GM18511 (cell line): Measurements from ENCODE around the gene BTNL2.
"Not testable (repeated sequence)": the region's sequence is repeated elsewhere in the genome, so short reads cannot be mapped to it uniquely, and the experiment has no call there.

ENCODE experiments used
- ATAC-seq: cut with Tn5 transposase; IDR thresholded peaks from one replicate; pipeline ENCODE4 v1.9.1; 2021; ENCODE audit warnings: mild to moderate bottlenecking, moderate library complexity; ENCODE audit not compliant: unreplicated experiment

Gene BTNL2

GRCh38 chr6:32406857-32407256 lies at the start of gene BTNL2:
Gene BTNL2 (minus strand): TSS chr6:32407181. CDS start chr6:32407123, 58 bp downstream.
- ATAC-seq: no peak

GRCh38 chr6:32449088-32449736 lies 42.2 kb upstream of the BTNL2 start:
- no peak for ATAC-seq

- ATAC-seq: no peak
These were observed 41.0 kb upstream of the BTNL2 start for GRCh38 chr6:32447932-32448331.

DNA sequence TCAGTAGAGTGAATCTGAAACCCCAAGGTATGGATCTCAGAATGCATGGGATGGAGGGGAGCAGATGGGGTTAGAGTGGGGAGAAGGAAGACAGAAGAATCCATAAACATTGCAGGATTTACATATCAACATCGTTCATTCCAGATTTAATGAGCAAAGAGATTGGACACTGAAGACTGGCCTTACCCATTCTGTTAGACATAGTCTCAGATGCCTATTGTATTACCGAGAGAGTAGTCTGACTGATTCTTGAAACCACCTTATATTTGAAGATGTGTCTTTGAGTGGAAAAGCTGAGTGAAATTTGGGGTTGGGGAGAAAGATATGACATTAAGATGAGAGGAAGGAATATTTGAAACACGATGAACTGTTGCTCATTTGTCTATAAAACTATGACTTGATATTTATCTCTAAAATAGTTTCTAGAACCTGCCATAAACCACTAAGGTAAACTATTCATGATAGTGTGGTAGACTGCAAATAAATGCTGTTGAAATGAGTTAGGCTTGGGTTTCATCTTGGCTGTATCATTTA lies 38.4 kb upstream of the BTNL2 start:
- no peak for ATAC-seq

- ATAC-seq: no peak
These were observed 37.5 kb upstream of the BTNL2 start for GRCh38 chr6:32444433-32444832.

DNA sequence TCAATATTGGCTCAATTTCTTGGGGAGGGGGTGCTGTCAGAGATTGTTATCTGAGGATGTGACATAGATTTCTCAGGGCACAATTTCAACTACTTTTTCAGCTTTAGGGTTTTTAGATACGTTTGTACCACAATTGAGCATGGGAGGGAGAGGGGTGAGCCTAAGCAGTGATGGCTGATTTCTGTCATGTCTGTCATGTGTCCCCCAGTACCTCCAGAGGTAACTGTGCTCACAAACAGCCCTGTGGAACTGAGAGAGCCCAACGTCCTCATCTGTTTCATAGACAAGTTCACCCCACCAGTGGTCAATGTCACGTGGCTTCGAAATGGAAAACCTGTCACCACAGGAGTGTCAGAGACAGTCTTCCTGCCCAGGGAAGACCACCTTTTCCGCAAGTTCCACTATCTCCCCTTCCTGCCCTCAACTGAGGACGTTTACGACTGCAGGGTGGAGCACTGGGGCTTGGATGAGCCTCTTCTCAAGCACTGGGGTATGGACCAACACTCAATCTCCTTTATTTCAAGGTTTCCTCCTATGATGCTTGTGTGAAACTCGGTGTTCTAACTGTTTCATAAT lies 36.1 kb upstream of the BTNL2 start:
- ATAC-seq: no peak

DNA sequence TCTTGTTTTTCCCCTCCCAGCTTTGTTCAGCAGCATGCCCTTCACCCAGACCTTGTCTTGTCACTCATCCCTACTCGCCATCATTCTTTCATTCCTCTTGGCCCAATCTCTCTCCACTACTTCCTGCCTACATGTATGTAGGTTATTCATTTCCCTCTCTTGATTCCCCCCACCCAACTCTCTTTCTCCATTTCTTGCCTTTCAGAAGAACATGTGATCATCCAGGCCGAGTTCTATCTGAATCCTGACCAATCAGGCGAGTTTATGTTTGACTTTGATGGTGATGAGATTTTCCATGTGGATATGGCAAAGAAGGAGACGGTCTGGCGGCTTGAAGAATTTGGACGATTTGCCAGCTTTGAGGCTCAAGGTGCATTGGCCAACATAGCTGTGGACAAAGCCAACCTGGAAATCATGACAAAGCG lies 35.3 kb upstream of the BTNL2 start:
- no peak for ATAC-seq

GRCh38 chr6:32439602-32440214 lies 32.7 kb upstream of the BTNL2 start, which contains the start of gene HLA-DRA:
Gene HLA-DRA (plus strand): TSS chr6:32439887. CDS start chr6:32439951, 64 bp downstream.
- peak; percentile 77 for ATAC-seq

GRCh38 chr6:32439139-32439538 lies 32.2 kb upstream of the BTNL2 start:
- no peak for ATAC-seq

- ATAC-seq: peak; percentile 64
These were observed 30.2 kb upstream of the BTNL2 start for GRCh38 chr6:32436995-32437836.

DNA sequence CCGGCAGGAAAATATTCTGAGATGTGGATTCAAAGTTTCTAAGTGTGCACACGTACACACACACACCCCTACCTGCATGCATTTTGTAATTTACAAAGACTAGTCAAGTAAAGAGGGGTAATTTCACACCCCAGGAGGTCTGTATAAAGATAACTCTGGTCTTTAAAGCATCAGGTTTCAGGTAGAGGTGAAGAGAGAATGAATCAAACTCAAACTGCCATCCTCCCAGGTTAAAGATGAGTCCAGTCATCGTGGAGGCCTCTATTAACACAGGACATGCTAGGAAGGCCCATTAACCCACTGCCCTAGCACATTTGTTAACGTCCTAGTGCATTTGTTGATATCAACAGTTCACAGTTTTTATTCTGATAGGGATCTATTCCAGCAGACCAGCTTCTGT lies 29.2 kb upstream of the BTNL2 start:
- no peak for ATAC-seq

- not testable (repeated sequence) for ATAC-seq
These were observed 27.0 kb upstream of the BTNL2 start for GRCh38 chr6:32433950-32434349.

DNA sequence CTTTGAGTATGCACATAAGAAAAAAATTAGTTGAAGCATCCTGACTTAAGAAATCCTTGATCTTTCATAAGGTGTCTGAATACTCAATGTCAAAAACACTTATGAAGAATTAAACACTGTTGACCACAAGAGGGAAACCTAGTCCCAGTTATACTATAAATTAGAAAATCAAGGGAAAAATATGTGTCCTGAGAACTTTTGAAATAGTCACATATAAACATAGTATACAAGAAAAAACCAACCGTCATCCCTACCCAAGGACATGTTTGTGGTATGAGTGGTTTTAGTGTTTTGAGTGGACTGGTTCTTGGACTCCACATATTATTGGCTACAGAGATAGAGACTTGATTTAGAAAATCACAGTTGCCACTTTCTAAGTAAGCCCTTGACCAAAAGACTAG lies 25.1 kb upstream of the BTNL2 start:
- ATAC-seq: no peak

- no peak for ATAC-seq
These were observed 24.2 kb upstream of the BTNL2 start for GRCh38 chr6:32431142-32431541.

GRCh38 chr6:32430179-32430578 lies 23.2 kb upstream of the BTNL2 start:
- ATAC-seq: no peak

DNA sequence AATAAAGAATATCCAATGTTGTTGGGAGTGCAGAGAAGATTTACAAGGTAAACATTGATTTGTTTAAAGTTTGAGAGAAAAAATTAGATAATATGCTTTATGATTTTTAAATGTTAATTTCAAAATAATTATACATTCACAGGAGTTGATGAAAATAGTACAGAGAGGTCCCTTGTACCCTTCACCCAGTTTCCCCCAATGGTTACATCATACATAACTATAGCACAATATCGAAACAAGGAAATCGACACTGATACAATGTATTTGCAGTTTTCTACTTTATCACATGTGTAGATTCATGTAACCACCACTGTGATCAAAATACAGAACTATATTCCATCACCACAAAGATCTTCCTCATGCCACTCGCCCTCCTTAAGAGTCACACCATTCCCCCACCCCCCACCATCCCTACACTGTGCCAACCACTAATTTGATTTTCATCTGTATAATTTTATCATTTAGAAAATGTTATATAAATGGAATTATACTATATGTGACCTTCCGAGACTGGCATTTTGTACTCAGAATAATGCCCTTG lies 21.0 kb upstream of the BTNL2 start:
- ATAC-seq: no peak

- no peak for ATAC-seq
These were observed 20.2 kb upstream of the BTNL2 start for GRCh38 chr6:32427218-32427617.

GRCh38 chr6:32426338-32426737 lies 19.4 kb upstream of the BTNL2 start:
- no peak for ATAC-seq

GRCh38 chr6:32424589-32425300 lies 17.8 kb upstream of the BTNL2 start:
- no peak for ATAC-seq

DNA sequence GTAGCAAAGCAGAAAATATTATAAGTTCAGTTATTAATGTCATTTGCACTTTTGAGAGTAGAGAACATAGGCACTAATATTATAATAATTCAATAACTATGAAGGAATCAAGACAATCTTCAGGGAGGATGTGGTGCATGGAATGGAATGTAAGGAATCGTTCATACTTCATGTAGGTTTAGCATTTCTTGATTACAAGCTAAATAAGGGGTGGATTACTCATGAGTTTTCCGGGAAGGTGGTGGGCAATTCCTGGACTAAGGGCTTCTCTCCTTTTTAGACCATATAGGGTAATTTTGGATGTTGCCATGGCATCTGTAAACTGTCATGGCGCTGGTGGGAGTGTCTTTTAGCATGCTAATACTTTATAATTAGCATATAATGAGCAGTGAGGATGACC lies 9.1 kb upstream of the BTNL2 start:
- ATAC-seq: no peak
